Brain microvascular endothelial cell (primary cell): ENCODE results near the gene EHBP1.

Source experiments
- DNase-seq: peaks from one replicate; pipeline ENCODE4 v3.0.0-alpha.2; 2020
- H3K27ac ChIP-seq: fragments of 250-450 bp; sonication (Bioruptor Pico); 2 replicates; pipeline ENCODE4 v1.5.1; 2020; ENCODE audit warnings: mild to moderate bottlenecking, moderate library complexity
- H3K27me3 ChIP-seq: fragments of 250-450 bp; sonication (Bioruptor Pico); replicated peaks from 2 replicates; pipeline ENCODE4 v1.5.1; 2020; ENCODE audit warnings: mild to moderate bottlenecking
- H3K36me3 ChIP-seq: fragments of 250-450 bp; sonication (Bioruptor Pico); replicated peaks from 2 replicates; pipeline ENCODE4 v1.5.1; 2020; ENCODE audit warnings: mild to moderate bottlenecking
- H3K4me3 ChIP-seq: 2 replicates; pipeline ENCODE4 v1.5.1; 2011; ENCODE audit warnings: low read depth, mild to moderate bottlenecking, control low read depth, low read length, moderate library complexity
- CTCF ChIP-seq: IDR thresholded peaks from 2 replicates; pipeline ENCODE4 v1.5.1; 2011; ENCODE audit warnings: low read depth, mild to moderate bottlenecking, moderate library complexity, low read length, control low read depth, inconsistent platforms; ENCODE audit errors: missing control alignments
- in situ Hi-C: cut with HindIII; loops from 2 replicates; pipeline ENCODE4 v1.10.0; 2017; ENCODE audit warnings: low sequenced_read_pairs, low pct_ligation_motif_present

Gene EHBP1

DNA sequence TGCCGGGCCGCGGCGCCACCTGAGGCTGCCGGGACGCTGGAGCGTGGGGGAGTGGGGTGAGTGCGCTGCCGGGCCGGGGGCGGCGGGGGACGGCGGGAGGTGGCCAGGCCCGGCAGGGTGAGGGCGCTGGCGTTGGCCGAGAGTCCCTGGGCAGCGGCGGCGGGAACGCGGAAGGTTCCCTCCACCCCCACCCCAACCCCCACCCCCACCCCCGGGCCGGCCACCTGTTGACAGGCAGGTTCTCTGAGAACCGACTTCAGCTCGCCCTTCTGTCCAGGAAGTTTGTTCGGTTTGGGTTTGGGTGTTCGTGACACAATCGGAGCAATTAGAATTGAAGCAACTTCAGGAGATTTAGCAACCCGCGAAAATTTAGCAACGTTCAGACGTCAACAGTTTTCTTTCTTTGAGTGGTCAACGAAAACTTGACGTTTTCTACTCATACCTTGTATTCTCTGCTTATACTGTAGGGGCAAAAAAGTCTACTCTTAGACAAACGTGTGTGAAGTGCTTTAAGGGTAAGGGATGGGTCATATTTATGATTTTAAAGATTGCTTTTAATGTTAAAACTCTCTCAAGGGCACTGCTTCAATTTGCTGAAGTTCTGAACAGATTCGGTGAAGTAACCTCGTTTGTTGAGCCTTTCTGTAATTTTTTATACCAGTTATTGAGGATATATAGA lies 354.4 kb downstream of the EHBP1 start:
- Histone ChIP-seq H3K36me3 (no peaks in the 10 kb centered on the region), H3K27me3 (peaks cover 87% of the 10 kb centered on the region), H3K27ac (no peak overlapping the region), H3K4me3 (no peak overlapping the region)
- no peak for TF ChIP-seq CTCF
- DNase-seq = no peak
- in situ Hi-C loops = no loop called here

DNA sequence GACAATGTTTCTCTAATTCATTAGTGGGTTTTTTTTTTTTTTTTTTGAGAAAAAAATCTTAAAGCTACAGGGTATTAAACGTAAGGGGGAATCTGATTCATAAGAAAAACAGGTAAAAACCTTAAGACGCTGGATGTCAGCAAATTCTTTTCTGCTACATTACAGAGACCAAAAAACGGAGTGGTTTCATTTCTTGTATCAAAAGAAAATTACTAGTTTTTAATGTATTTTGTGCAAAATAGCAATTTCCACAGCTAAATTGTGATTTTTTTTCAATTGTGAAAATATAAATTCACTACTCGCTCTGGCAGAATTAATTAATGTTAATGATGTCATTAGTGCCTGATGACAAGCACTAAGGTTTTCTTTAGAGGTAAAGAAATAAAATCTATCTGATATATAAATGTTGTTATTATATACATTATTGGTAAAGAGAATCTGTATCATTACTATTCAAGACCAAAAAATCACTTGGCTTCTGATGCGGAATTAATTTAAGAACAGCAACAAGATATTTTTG lies 355.0 kb downstream of the EHBP1 start:
- in situ Hi-C loops = no loop called here
- Histone ChIP-seq H3K27ac (no peak overlapping the region), H3K4me3 (no peak overlapping the region), H3K27me3 (peaks cover 84% of the 10 kb centered on the region), H3K36me3 (no peaks in the 10 kb centered on the region)
- DNase-seq = no peak
- no peak for TF ChIP-seq CTCF

DNA sequence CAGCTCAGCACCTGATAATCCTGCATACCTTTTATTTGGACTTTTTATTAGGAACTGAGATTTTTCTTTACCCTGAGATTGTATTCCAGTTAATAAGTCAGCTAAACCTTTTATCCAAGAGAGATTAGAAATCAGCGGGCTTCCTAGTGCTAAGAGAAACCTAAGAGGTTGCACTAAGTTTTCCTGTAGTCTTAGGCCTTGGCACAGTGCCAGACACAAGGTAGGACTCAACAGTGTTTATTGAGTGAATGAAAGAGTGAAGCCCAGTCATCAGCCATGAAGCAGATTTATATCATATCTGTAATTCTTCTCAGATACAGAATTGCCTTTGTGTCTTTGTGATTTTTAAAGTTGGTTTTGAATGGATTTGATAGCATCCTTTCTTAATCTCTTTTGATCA lies 358.7 kb downstream of the EHBP1 start:
- no peak overlapping the region for H3K4me3 ChIP-seq
- no peak overlapping the region for H3K27ac ChIP-seq
- H3K27me3 ChIP-seq = peaks cover 73% of the 10 kb centered on the region
- in situ Hi-C loops = no loop called here
- no peak for TF ChIP-seq CTCF
- no peak for DNase-seq
- no peaks in the 10 kb centered on the region for H3K36me3 ChIP-seq

DNA sequence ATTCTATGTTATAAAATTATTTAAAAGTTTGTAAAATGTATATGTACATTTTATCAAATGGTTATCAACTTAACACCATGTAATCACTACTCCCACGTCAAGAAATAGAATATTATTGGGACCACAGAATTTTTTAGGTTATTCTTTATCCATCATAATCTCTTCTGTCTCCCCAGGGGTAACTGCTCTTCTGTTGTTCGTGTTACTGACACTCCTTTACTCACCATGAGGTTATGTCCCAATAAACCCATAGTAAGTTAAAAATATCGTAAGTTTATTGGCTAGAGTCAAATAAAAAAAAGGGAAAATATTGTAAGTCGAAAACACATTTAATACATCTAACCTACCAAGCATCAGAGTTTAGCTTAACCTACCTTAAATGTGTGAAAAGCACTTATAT lies 359.1 kb downstream of the EHBP1 start:
- no peaks in the 10 kb centered on the region for H3K36me3 ChIP-seq
- no peak overlapping the region for H3K27ac ChIP-seq
- in situ Hi-C loops = no loop called here
- peaks cover 68% of the 10 kb centered on the region for H3K27me3 ChIP-seq
- no peak overlapping the region for H3K4me3 ChIP-seq
- DNase-seq = no peak
- no peak for TF ChIP-seq CTCF

- H3K36me3 ChIP-seq = no peaks in the 10 kb centered on the region
- no peak overlapping the region for H3K27ac ChIP-seq
- TF ChIP-seq CTCF = no peak
- DNase-seq = no peak
- H3K27me3 ChIP-seq = peaks cover 55% of the 10 kb centered on the region
- H3K4me3 ChIP-seq = no peak overlapping the region
- in situ Hi-C loops = no loop called here
These were observed 360.8 kb downstream of the EHBP1 start for GRCh38 chr2:63066265-63066664.

GRCh38 chr2:63066838-63067237 lies 361.3 kb downstream of the EHBP1 start:
- TF ChIP-seq CTCF = no peak
- no peaks in the 10 kb centered on the region for H3K36me3 ChIP-seq
- H3K27ac ChIP-seq = no peak overlapping the region
- H3K27me3 ChIP-seq = peaks cover 49% of the 10 kb centered on the region
- H3K4me3 ChIP-seq = no peak overlapping the region
- in situ Hi-C loops = no loop called here
- DNase-seq = no peak
